ENCODE data around the gene DCTD. TPM values are rescaled to one million over a fixed set of nuclear protein-coding genes. Genes with fewer than 3 reads are reported as not detected.
A peak's percentile ranks its signal among the peaks of the same experiment; 100 is the strongest.
"Not testable (repeated sequence)": the region's sequence is repeated elsewhere in the genome, so short reads cannot be mapped to it uniquely, and the experiment has no call there.

DCTD gene
- total RNA-seq, 2 donors from 2014 or later, result 81.0 to 125 TPM

DNA sequence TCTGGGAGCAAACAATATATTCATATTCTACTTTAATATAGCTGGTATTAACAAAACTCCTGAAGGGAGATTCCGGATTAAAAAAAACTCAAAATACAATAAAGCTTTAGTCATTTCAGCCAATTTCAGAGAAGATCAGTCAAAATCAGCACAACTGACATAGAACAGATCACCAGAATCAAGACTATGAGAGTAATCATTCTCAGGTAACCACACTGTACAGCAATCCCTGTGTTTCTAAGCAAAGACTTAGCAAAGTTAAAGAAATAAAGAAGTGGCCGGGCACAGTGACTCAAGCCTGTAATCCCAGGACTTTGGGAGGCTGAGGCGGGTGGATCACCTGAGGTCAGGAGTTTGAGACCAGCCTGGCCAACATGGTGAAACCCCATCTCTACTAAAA is 9.1 kb downstream of the DCTD start:
- no peaks in the 10 kb centered on the region for H3K27me3 Mint-ChIP-seq
- H3K27ac Mint-ChIP-seq, result no peak overlapping the region
- H3K4me3 Mint-ChIP-seq, result no peak overlapping the region
- ATAC-seq (replicated peaks), result no peak
- H3K9me3 Mint-ChIP-seq, result no peaks in the 10 kb centered on the region
- peaks cover 14% of the 10 kb centered on the region for H3K4me1 Mint-ChIP-seq
- peaks cover 99% of the 10 kb centered on the region for H3K36me3 Mint-ChIP-seq (ENCODE audit: low read depth)

- H3K9me3 Mint-ChIP-seq, result no peaks in the 10 kb centered on the region
- peaks cover 96% of the 10 kb centered on the region for H3K36me3 Mint-ChIP-seq (ENCODE audit: low read depth)
- no peak overlapping the region for H3K4me3 Mint-ChIP-seq
- no peak for ATAC-seq (replicated peaks)
- peaks cover 8% of the 10 kb centered on the region for H3K4me1 Mint-ChIP-seq
- H3K27me3 Mint-ChIP-seq, result no peaks in the 10 kb centered on the region
- no peak overlapping the region for H3K27ac Mint-ChIP-seq
These were observed 9.8 kb downstream of the DCTD start for GRCh38 chr4:182907396-182907795.

DNA sequence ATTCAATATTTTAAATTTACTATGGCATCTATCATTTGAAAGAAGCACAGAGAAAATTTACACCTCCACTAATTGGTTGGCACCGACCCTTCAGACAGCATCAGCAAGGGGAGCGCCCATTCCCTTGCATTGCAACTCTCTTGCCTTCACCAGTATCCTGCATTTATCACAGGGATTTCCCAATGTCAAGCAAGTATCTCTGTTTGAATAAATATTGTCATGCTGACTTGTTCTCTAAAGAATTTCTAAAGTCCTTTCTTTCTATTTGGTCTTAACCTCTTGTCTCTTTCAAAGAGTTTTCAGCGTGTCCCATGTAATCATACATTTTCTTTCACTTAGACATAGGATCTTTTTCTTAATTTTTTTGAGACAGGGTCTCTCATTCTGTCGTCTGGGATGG is 10.4 kb downstream of the DCTD start:
- Mint-ChIP-seq H3K27ac (no peak overlapping the region), H3K36me3 (ENCODE audit: low read depth) (peaks cover 96% of the 10 kb centered on the region), H3K4me1 (peaks cover 3% of the 10 kb centered on the region), H3K27me3 (no peaks in the 10 kb centered on the region), H3K9me3 (no peaks in the 10 kb centered on the region), H3K4me3 (no peak overlapping the region)
- no peak for ATAC-seq (replicated peaks)

- Mint-ChIP-seq H3K9me3 (no peaks in the 10 kb centered on the region), H3K27ac (peak overlapping the region; percentile 22), H3K36me3 (ENCODE audit: low read depth) (peaks cover 95% of the 10 kb centered on the region), H3K4me1 (peaks cover 3% of the 10 kb centered on the region), H3K27me3 (no peaks in the 10 kb centered on the region), H3K4me3 (no peak overlapping the region)
- ATAC-seq (replicated peaks), result no peak
These were observed 12.1 kb downstream of the DCTD start for GRCh38 chr4:182905038-182905437.

DNA sequence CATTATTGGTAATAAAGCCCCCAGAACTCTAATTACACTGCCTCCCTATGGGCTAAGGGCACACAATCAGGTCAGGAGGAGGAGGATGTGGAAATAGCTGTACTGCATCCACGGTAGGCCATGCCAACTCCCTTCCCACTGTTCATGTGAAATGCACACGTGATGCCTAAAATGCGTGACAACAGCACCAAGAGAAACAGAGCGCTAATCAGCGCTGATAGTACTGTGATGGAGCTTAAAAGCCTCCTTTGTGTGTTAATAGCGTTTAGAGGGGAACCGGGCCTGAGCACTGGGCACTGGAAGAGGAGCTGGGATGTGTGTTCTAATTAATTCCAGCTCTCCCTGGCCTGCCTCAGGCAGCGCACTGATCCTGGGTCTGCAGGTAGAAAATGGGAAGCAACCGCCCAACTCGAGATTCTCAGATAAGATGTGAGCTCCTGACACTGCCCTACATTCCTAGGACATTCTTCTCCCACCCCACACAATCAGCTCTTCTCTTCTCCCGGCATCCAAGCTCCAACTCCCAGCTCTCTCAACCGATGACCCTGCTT is 12.9 kb downstream of the DCTD start:
- Mint-ChIP-seq H3K4me3 (no peak overlapping the region), H3K36me3 (ENCODE audit: low read depth) (peaks cover 95% of the 10 kb centered on the region), H3K4me1 (peaks cover 3% of the 10 kb centered on the region), H3K27ac (peak overlapping the region; percentile 22), H3K27me3 (no peaks in the 10 kb centered on the region), H3K9me3 (no peaks in the 10 kb centered on the region)
- ATAC-seq (replicated peaks), result no peak

GRCh38 chr4:182903013-182903412 is 14.2 kb downstream of the DCTD start:
- H3K27me3 Mint-ChIP-seq, result no peaks in the 10 kb centered on the region
- ATAC-seq (replicated peaks), result no peak
- peaks cover 3% of the 10 kb centered on the region for H3K4me1 Mint-ChIP-seq
- H3K9me3 Mint-ChIP-seq, result no peaks in the 10 kb centered on the region
- peaks cover 95% of the 10 kb centered on the region for H3K36me3 Mint-ChIP-seq (ENCODE audit: low read depth)
- no peak overlapping the region for H3K4me3 Mint-ChIP-seq
- peak overlapping the region; percentile 49 for H3K27ac Mint-ChIP-seq

DNA sequence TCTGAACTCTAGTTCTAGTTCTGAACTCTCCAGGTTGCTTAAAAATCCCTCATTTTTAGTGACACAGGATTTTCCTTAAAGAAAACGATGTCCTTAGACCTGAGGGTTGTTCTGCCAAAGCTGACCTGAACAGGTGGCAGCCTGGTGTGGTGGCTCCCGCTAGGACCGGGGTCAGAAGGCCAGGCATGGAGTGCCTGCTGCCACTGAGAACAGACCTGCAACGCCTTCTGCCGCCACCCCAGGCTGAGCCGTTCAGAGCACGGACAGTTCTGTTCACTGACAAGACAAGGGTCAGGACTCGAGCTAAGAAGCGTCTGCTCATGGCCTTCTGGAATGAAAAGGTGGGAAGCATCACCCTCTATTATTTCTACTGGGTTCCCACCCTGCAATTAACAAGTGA is 15.8 kb downstream of the DCTD start:
- H3K9me3 Mint-ChIP-seq, result no peaks in the 10 kb centered on the region
- peaks cover 91% of the 10 kb centered on the region for H3K36me3 Mint-ChIP-seq (ENCODE audit: low read depth)
- no peak overlapping the region for H3K27ac Mint-ChIP-seq
- no peaks in the 10 kb centered on the region for H3K27me3 Mint-ChIP-seq
- no peak for ATAC-seq (replicated peaks)
- peaks cover 3% of the 10 kb centered on the region for H3K4me1 Mint-ChIP-seq
- no peak overlapping the region for H3K4me3 Mint-ChIP-seq

- not testable (repeated sequence) for H3K4me3 Mint-ChIP-seq; H3K27me3 Mint-ChIP-seq; ATAC-seq (replicated peaks); H3K4me1 Mint-ChIP-seq; H3K9me3 Mint-ChIP-seq; H3K27ac Mint-ChIP-seq
- H3K36me3 Mint-ChIP-seq (ENCODE audit: low read depth), result peaks cover 91% of the 10 kb centered on the region
These were observed 17.2 kb downstream of the DCTD start for GRCh38 chr4:182900021-182900420.

DNA sequence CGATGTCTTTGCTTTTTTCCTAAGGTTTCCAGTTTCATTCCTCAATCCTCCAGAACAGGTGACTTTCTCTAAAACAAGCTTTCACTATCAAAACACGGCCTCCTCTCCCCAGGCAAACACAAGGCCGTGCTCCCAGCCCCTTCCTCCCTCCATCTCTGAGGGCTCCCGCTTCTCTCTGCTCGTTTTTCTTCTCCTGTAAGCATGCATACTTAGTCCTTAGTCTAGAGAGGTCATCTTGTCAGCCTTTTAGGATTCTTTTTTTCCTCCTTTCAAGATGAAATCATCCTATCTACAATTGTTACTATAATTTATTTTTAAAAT is 18.7 kb downstream of the DCTD start:
- H3K27ac Mint-ChIP-seq, result peak overlapping the region; percentile 24
- H3K4me1 Mint-ChIP-seq, result no peaks in the 10 kb centered on the region
- H3K9me3 Mint-ChIP-seq, result no peaks in the 10 kb centered on the region
- ATAC-seq (replicated peaks), result no peak
- H3K4me3 Mint-ChIP-seq, result no peak overlapping the region
- peaks cover 92% of the 10 kb centered on the region for H3K36me3 Mint-ChIP-seq (ENCODE audit: low read depth)
- H3K27me3 Mint-ChIP-seq, result no peaks in the 10 kb centered on the region

- Mint-ChIP-seq H3K9me3 (no peaks in the 10 kb centered on the region), H3K36me3 (ENCODE audit: low read depth) (peaks cover 92% of the 10 kb centered on the region), H3K4me3 (no peak overlapping the region), H3K27me3 (no peaks in the 10 kb centered on the region), H3K27ac (peak overlapping the region; percentile 24), H3K4me1 (no peaks in the 10 kb centered on the region)
- ATAC-seq (replicated peaks), result no peak
These were observed 19.3 kb downstream of the DCTD start for GRCh38 chr4:182897601-182898478.

GRCh38 chr4:182896421-182896820 is 20.8 kb downstream of the DCTD start:
- H3K4me1 Mint-ChIP-seq, result no peaks in the 10 kb centered on the region
- no peaks in the 10 kb centered on the region for H3K27me3 Mint-ChIP-seq
- no peaks in the 10 kb centered on the region for H3K9me3 Mint-ChIP-seq
- ATAC-seq (replicated peaks), result no peak
- H3K36me3 Mint-ChIP-seq (ENCODE audit: low read depth), result peaks cover 96% of the 10 kb centered on the region
- H3K27ac Mint-ChIP-seq, result no peak overlapping the region
- no peak overlapping the region for H3K4me3 Mint-ChIP-seq

- no peaks in the 10 kb centered on the region for H3K27me3 Mint-ChIP-seq
- no peak overlapping the region for H3K4me3 Mint-ChIP-seq
- no peaks in the 10 kb centered on the region for H3K9me3 Mint-ChIP-seq
- no peak for ATAC-seq (replicated peaks)
- H3K27ac Mint-ChIP-seq, result no peak overlapping the region
- H3K4me1 Mint-ChIP-seq, result no peaks in the 10 kb centered on the region
- peaks cover 96% of the 10 kb centered on the region for H3K36me3 Mint-ChIP-seq (ENCODE audit: low read depth)
These were observed 21.3 kb downstream of the DCTD start for GRCh38 chr4:182895791-182896292.

- peaks cover 96% of the 10 kb centered on the region for H3K36me3 Mint-ChIP-seq (ENCODE audit: low read depth)
- no peaks in the 10 kb centered on the region for H3K27me3 Mint-ChIP-seq
- ATAC-seq (replicated peaks), result no peak
- no peak overlapping the region for H3K27ac Mint-ChIP-seq
- H3K4me3 Mint-ChIP-seq, result no peak overlapping the region
- no peaks in the 10 kb centered on the region for H3K4me1 Mint-ChIP-seq
- no peaks in the 10 kb centered on the region for H3K9me3 Mint-ChIP-seq
These were observed 22.4 kb downstream of the DCTD start for GRCh38 chr4:182894681-182895275.

- H3K36me3 Mint-ChIP-seq (ENCODE audit: low read depth), result peaks cover 96% of the 10 kb centered on the region
- H3K4me1 Mint-ChIP-seq, result no peaks in the 10 kb centered on the region
- ATAC-seq (replicated peaks), result no peak
- H3K9me3 Mint-ChIP-seq, result no peaks in the 10 kb centered on the region
- no peak overlapping the region for H3K4me3 Mint-ChIP-seq
- no peak overlapping the region for H3K27ac Mint-ChIP-seq
- no peaks in the 10 kb centered on the region for H3K27me3 Mint-ChIP-seq
These were observed 23.6 kb downstream of the DCTD start for GRCh38 chr4:182893474-182894080.

GRCh38 chr4:182893047-182893446 is 24.1 kb downstream of the DCTD start:
- Mint-ChIP-seq H3K4me3 (no peak overlapping the region), H3K27me3 (no peaks in the 10 kb centered on the region), H3K27ac (no peak overlapping the region), H3K4me1 (no peaks in the 10 kb centered on the region), H3K9me3 (no peaks in the 10 kb centered on the region), H3K36me3 (ENCODE audit: low read depth) (peaks cover 96% of the 10 kb centered on the region)
- no peak for ATAC-seq (replicated peaks)

Measured in activated T-helper 17 cell treated with anti-CD3 and anti-CD28 coated beads, Interleukin-2, amount 50 U/mL, for 72 hours (primary cell).